Cerebellar cortex (tissue), 1 donor: ENCODE measurements around the gene ELAPOR1.
A peak's percentile ranks its signal among the peaks of the same experiment; 100 is the strongest.

Experiments used
- DNase-seq: peaks from one replicate; pipeline ENCODE4 v3.0.0-alpha.2; 2015; ENCODE audit warnings: low spot score

Gene ELAPOR1

GRCh38 chr1:109096120-109096519 lies 17.8 kb upstream of the ELAPOR1 start:
- DNase-seq: no peak

GRCh38 chr1:109099938-109100773 lies 13.8 kb upstream of the ELAPOR1 start:
- DNase-seq: peak; percentile 98

GRCh38 chr1:109104364-109105151 lies 9.4 kb upstream of the ELAPOR1 start:
- DNase-seq: no peak

DNA sequence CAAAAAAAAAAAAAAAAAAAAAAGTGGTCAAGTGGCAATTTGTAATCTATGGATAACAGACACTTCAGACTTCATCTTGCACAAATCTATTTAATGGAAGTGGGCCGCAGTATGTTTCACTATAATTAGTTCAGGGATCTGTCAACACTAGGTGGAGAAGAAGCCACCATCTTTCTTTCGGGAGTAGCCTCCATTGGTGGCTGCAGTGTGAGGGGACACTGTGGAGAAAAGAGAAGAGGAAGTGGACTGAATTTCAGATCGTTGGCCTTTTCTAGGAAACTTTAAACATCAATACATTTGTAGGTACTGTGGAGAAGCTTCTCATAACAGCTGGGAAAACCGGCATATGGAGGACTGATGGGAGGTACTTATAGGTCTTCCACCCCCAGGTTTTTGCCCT lies 8.0 kb upstream of the ELAPOR1 start:
- no peak for DNase-seq

GRCh38 chr1:109107785-109108184 lies 6.1 kb upstream of the ELAPOR1 start:
- DNase-seq: no peak

GRCh38 chr1:109109906-109110305 lies 4.0 kb upstream of the ELAPOR1 start:
- no peak for DNase-seq

GRCh38 chr1:109111386-109112055 lies 2.4 kb upstream of the ELAPOR1 start:
- DNase-seq: no peak

GRCh38 chr1:109112056-109112651 lies 1.8 kb upstream of the ELAPOR1 start:
- DNase-seq: peak; percentile 39

- peak; percentile 89 for DNase-seq
Measured at GRCh38 chr1:109112652-109113285, 1.1 kb upstream of the ELAPOR1 start.

GRCh38 chr1:109114342-109114674 lies 393 bp downstream of the ELAPOR1 start:
- peak; percentile 23 for DNase-seq

DNA sequence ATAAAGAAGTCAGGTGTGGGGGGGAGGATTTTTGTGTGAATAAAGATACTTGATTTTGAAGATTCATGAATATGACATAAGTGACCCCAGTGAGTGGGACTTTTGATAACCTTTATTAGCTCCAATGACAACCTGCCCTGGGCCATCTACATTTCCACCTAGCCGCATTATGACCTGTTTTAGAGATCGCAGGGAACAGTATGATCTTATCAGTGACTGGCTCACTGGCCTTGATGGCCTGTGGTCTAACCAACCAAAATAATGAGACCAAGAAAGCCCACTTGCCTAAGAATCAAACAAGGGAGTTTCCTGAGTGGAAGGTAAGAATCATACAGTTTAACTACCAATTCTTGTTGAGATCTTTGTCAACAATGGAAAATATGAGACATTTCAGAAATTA lies 1.8 kb downstream of the ELAPOR1 start:
- no peak for DNase-seq

- DNase-seq: no peak
Measured at GRCh38 chr1:109116286-109116685, 2.4 kb downstream of the ELAPOR1 start.

GRCh38 chr1:109118089-109118488 lies 4.2 kb downstream of the ELAPOR1 start:
- DNase-seq: no peak

GRCh38 chr1:109120356-109120755 lies 6.4 kb downstream of the ELAPOR1 start:
- no peak for DNase-seq

DNA sequence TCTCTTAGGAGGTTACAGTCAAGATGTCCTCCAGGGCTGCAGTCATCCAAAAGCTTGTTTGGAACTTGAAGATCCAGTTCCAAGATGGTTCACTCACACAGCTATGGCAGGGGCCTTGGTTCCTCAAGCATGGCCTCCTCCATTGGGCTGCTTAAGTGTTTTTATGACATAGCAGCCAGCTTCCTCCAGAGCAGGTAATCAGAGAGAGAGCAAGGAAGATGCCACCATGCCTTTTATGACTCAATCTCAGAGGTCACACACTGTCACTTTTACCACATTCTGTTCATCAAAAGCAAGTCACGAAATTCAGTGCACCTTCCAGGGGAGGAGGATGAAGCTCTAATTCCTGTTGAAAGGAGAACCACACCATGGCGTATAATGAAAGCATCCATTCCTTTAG lies 17.1 kb downstream of the ELAPOR1 start:
- no peak for DNase-seq

DNA sequence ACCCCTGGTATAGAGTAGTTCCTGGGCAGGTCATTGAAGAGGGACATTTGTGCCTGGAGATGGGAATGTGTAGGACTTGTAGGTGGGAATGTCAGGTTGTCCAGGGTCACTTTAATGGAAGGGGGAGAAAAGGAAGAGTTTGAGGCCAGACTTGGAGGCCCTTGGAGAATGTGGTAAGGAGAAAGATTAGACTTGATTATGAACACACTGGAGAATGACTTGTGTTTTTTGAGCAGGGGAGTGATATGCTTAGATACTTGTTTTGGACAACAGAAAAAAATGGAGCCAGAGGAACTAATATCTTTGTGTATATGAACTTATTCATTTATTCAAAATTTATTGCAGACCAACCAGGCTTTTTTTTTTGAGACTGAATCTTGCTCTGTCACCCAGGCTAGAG lies 17.9 kb downstream of the ELAPOR1 start:
- no peak for DNase-seq

DNA sequence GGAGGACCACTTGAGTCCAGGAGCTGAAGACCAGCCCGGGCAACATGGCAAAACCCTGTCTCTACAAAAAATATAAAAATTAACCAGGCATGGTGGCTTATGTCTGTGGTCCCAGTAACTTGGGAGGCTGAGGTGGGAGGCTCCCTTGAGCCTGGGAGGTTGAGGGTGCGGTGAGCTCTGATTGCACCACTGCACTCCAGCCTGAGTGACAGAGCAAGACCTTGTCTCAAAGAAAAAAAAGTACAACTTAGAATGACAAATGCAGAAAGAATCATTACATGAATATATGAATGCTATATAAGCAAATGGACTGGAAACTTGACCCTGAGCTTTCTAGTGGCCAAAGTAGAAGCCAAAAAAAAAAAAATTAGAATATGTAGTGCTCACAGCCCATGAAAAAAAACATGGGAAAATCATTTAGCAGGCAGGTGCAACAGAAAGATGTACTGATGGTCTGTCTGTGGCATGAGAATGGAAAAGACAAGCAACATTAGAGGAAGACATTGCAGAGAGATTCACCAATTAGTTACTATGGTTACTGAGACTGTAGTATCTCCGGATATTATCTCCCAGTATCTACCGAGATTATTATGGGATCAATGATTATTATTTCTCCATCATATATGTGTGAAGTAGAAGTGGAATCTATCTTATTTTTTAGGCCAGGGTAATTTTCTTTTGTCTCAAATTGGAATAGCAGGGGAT lies 19.2 kb downstream of the ELAPOR1 start:
- no peak for DNase-seq

DNA sequence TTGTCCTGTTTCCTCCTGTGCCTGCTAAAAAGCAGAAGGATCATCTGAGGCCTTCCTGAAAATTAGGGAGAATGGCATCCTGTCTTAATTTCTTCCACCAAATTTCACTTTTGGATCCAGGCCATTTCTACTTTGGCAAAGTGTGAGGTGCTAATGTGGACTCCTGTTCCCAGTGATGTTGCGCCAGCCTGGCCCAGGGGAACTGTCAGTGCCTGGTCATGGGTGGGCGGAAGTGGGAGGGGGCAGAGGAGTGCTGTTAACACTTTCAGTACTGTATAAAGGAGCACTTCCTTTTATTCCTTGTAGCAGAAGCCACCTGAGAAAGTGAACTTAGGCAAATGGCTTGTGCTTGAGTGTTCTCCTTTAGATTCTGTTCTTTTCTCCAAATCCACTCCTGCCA lies 19.9 kb downstream of the ELAPOR1 start:
- DNase-seq: peak; percentile 96

GRCh38 chr1:109134423-109134822 lies 20.5 kb downstream of the ELAPOR1 start:
- no peak for DNase-seq

GRCh38 chr1:109135940-109136339 lies 22.0 kb downstream of the ELAPOR1 start:
- DNase-seq: no peak

GRCh38 chr1:109136766-109137165 lies 22.9 kb downstream of the ELAPOR1 start:
- DNase-seq: no peak
